Ascending aorta (tissue), 2 donors: Measurements from ENCODE around the gene TIMM17A. TPM values are rescaled to one million over a fixed set of nuclear protein-coding genes. Genes with fewer than 3 reads are reported as not detected.

ENCODE experiments used
- DNase-seq, 2 donors: peaks; one replicate each; pipeline ENCODE4 v3.0.0-alpha.2; 2019; ENCODE audit warnings: low spot score in 2 of 2
- H3K27ac ChIP-seq, 2 donors: fragments of 200-600 bp; sonication (generic); one replicate each; pipeline ENCODE4 v1.5.1; 2016 to 2017; ENCODE audit warnings: mild to moderate bottlenecking in 1 of 2
- H3K27me3 ChIP-seq: fragments of 200-600 bp; sonication (generic); one replicate; pipeline ENCODE4 v1.5.1; 2017
- H3K36me3 ChIP-seq, 2 donors: fragments of 200-600 bp; sonication (generic); one replicate each; pipeline ENCODE4 v1.5.1; 2016
- H3K4me1 ChIP-seq, 2 donors: fragments of 200-600 bp; sonication (generic); one replicate each; pipeline ENCODE4 v1.5.1; 2016 to 2017; ENCODE audit warnings: mild to moderate bottlenecking in 1 of 2
- H3K4me3 ChIP-seq, 2 donors: fragments of 200-600 bp; sonication (generic); one replicate each; pipeline ENCODE4 v1.5.1; 2016 to 2017; ENCODE audit warnings: mild to moderate bottlenecking in 1 of 2
- H3K9me3 ChIP-seq, 2 donors: fragments of 200-600 bp; sonication (generic); one replicate each; pipeline ENCODE4 v1.5.1; 2016
- intact Hi-C: fragments of 100-400 bp; cut with DNase I; formaldehyde crosslinking; loops from one replicate; pipeline ENCODE4 v1.15.1; 2023
- total RNA-seq: library from RNA; depleted of rRNA; stranded (reverse); fragments of >200 nt; gene quantifications from one replicate; pipeline ENCODE4 v1.1.0, GENCODE V29; 2016
- TF ChIP-seq, protein P1 (sequence below), 3 experiments: fragments of 200-600 bp in 2 of 3; fragments of 450-650 bp in 1 of 3; sonication (generic) in 2 of 3; IDR thresholded peaks; one replicate each; pipeline ENCODE4 v1.5.1; 2016 to 2019; ENCODE audit warnings: antibody characterized with exemption in 3 of 3, mild to moderate bottlenecking in 1 of 3, moderate library complexity in 1 of 3

The TIMM17A gene
- total RNA-seq, 1 donor from 2014 or later, result 7.9 TPM

- TF ChIP-seq, protein P1, sequence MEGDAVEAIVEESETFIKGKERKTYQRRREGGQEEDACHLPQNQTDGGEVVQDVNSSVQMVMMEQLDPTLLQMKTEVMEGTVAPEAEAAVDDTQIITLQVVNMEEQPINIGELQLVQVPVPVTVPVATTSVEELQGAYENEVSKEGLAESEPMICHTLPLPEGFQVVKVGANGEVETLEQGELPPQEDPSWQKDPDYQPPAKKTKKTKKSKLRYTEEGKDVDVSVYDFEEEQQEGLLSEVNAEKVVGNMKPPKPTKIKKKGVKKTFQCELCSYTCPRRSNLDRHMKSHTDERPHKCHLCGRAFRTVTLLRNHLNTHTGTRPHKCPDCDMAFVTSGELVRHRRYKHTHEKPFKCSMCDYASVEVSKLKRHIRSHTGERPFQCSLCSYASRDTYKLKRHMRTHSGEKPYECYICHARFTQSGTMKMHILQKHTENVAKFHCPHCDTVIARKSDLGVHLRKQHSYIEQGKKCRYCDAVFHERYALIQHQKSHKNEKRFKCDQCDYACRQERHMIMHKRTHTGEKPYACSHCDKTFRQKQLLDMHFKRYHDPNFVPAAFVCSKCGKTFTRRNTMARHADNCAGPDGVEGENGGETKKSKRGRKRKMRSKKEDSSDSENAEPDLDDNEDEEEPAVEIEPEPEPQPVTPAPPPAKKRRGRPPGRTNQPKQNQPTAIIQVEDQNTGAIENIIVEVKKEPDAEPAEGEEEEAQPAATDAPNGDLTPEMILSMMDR (IDR thresholded peaks at IDR 0.05), result no peak
- H3K4me3 ChIP-seq, result no peak overlapping the region
- intact Hi-C loops, result no loop called here
- no peaks in the 10 kb centered on the region for H3K27me3 ChIP-seq
- H3K27ac ChIP-seq, result no peak overlapping the region
- no peak for DNase-seq
- H3K4me1 ChIP-seq, result no peaks in the 10 kb centered on the region
- H3K36me3 ChIP-seq, result no peaks in the 10 kb centered on the region
- H3K9me3 ChIP-seq, result no peaks in the 10 kb centered on the region
These were observed 58.8 kb downstream of the TIMM17A start for GRCh38 chr1:202014060-202014459.

- TF ChIP-seq, protein P1 (IDR thresholded peaks at IDR 0.05), result no peak
- no peaks in the 10 kb centered on the region for H3K27me3 ChIP-seq
- intact Hi-C loops, result no loop called here
- no peaks in the 10 kb centered on the region for H3K36me3 ChIP-seq
- H3K9me3 ChIP-seq, result no peaks in the 10 kb centered on the region
- no peak overlapping the region for H3K27ac ChIP-seq
- no peak for DNase-seq
- no peak overlapping the region for H3K4me3 ChIP-seq
- no peaks in the 10 kb centered on the region for H3K4me1 ChIP-seq
These were observed 59.8 kb downstream of the TIMM17A start for GRCh38 chr1:202014915-202015661.

DNA sequence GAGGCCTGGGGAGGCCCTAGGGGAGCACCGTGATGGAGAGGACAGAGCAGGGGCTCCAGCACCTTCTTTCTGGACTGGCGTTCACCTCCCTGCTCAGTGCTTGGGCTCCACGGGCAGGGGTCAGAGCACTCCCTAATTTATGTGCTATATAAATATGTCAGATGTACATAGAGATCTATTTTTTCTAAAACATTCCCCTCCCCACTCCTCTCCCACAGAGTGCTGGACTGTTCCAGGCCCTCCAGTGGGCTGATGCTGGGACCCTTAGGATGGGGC is 60.3 kb downstream of the TIMM17A start:
- Histone ChIP-seq H3K4me3 (no peak overlapping the region), H3K4me1 (no peaks in the 10 kb centered on the region), H3K27me3 (no peaks in the 10 kb centered on the region), H3K36me3 (no peaks in the 10 kb centered on the region), H3K9me3 (no peaks in the 10 kb centered on the region), H3K27ac (no peak overlapping the region)
- no peak for DNase-seq
- TF ChIP-seq, protein P1 (IDR thresholded peaks at IDR 0.05), result no peak
- intact Hi-C loops, result no loop called here

DNA sequence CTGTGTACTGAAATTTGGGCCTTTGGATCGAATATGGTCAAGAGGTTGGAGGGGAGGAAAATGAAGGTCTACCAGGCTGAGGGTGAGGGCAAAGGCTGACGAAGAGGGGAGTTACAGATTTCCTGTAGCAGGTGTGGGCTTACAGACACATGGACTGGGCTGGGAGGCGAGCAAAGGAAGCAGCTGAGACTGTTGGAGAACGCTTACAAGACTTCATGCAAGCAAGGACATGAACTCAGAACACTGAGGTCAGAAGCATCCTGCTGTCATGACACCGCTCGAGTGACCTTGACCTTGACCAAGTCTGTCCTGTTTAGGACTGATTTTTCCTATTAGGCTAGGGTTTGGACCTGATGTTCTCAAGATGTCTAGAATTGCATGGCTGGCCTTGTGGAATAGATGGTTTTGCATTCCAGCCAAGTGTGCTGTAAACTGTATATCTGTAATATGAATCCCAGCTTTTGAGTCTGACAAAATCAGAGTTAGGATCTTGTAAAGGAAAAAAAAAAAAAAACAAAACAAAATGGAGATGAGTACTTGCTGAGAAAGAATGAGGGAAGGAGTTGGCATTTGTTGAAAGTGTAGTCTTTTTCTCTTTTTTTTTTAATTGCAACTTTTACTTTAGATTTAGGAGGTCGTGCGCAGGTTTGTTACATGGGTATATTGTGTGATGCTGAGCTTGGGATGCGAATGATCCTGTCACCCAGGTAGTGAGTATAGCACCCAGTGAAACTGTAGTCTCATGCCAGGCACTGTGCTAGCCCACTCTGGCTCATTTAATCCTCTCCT is 60.9 kb downstream of the TIMM17A start:
- Histone ChIP-seq H3K4me3 (no peak overlapping the region), H3K36me3 (no peaks in the 10 kb centered on the region), H3K27ac (no peak overlapping the region), H3K4me1 (no peaks in the 10 kb centered on the region), H3K27me3 (no peaks in the 10 kb centered on the region), H3K9me3 (no peaks in the 10 kb centered on the region)
- DNase-seq, result no peak
- TF ChIP-seq, protein P1 (IDR thresholded peaks at IDR 0.05), result no peak
- intact Hi-C loops, result no loop called here

DNA sequence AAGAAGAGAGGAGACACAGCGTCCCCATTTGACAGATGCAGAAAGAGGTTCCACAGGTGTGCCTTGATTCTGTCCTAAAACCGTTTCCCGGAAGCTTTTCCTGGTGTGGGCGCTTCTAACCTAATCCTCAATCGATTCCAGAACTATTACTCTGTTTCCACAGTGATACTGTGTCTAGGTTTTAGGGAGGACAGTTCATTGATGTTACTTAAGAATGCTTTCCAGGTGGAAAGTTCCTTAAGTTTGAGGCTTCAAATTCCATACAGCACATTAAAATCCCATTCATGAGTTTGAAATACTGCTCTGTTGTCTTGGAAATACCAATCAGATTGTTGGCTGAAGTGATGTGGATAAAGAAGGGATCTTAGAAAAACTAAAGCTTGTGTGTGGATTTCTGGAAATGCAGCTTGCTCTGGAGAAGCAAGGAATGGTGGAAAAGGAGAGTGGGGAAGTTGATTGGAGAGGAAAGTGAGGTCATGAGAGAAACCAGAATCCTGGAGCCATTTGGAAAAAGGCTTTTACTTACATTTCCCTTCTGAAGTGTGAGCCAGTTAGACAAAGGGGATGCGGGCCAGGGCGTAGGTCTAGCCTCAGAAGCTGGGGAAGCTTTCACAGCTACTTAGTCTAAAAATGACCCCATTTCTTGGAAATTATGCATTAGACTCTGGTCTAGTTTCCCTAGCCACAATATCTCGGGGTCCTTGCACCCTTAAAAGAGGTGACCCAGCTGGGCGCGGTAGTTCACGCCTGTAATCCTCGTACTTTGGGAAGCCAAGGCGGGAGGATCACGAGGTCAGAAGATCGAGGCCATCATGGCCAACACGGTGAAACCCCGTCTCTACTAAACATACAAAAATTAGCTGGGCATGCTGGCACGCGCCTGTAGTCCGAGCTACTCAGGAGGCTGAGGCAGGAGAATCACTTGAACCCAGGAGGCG is 61.8 kb downstream of the TIMM17A start:
- intact Hi-C loops, result no loop called here
- Histone ChIP-seq H3K4me3 (no peak overlapping the region), H3K27me3 (no peaks in the 10 kb centered on the region), H3K4me1 (no peaks in the 10 kb centered on the region), H3K9me3 (no peaks in the 10 kb centered on the region), H3K36me3 (no peaks in the 10 kb centered on the region), H3K27ac (no peak overlapping the region)
- DNase-seq, result no peak
- TF ChIP-seq, protein P1 (IDR thresholded peaks at IDR 0.05), result no peak
